Activated CD8-positive, alpha-beta T cell treated with anti-CD3 and anti-CD28 coated beads for 36 hours (primary cell): ENCODE measurements around the gene WDHD1. TPM values are rescaled to one million over a fixed set of nuclear protein-coding genes. Genes with fewer than 3 reads are reported as not detected.
"Not testable (repeated sequence)": the region's sequence is repeated elsewhere in the genome, so short reads cannot be mapped to it uniquely, and the experiment has no call there.

ENCODE experiments used
- ATAC-seq: fragments of 200-7000 bp; cut with Tn5 transposase; one replicate; pipeline ENCODE4 v1.10.0; 2021; ENCODE audit warnings: mild to moderate bottlenecking, moderate library complexity
- CTCF ChIA-PET: fragments of 350-600 bp; sonication (Branson Sonifier 250); formaldehyde crosslinking; loops from one replicate; lab custom pipeline; 2021; ENCODE audit warnings: antibody characterized with exemption; lab: Charles Lee
- POLR2A ChIA-PET: fragments of 350-600 bp; sonication (Branson Sonifier 250); formaldehyde crosslinking; loops from one replicate; lab custom pipeline; 2021; ENCODE audit warnings: antibody characterized with exemption; lab: Charles Lee
- DNase-seq: peaks from one replicate; pipeline ENCODE4 v3.0.0-alpha.2; 2020
- H3K27ac Mint-ChIP-seq: one replicate; pipeline ENCODE4 v1.8.0; 2021; ENCODE audit warnings: mild to moderate bottlenecking, mixed read lengths
- H3K27me3 Mint-ChIP-seq: one replicate; pipeline ENCODE4 v1.8.0; 2021; ENCODE audit warnings: mixed read lengths
- H3K36me3 Mint-ChIP-seq: one replicate; pipeline ENCODE4 v1.8.0; 2021; ENCODE audit warnings: low read depth, mixed read lengths
- H3K4me1 Mint-ChIP-seq: one replicate; pipeline ENCODE4 v1.8.0; 2021; ENCODE audit warnings: low read depth, mixed read lengths
- H3K4me3 Mint-ChIP-seq: one replicate; pipeline ENCODE4 v1.8.0; 2021; ENCODE audit warnings: mild to moderate bottlenecking, moderate library complexity, mixed read lengths
- H3K9me3 Mint-ChIP-seq: one replicate; pipeline ENCODE4 v1.8.0; 2021; ENCODE audit warnings: mixed read lengths
- intact Hi-C: fragments of 100-400 bp; cut with micrococcal nuclease; formaldehyde crosslinking; loops from one replicate; pipeline ENCODE4 v1.10.0; 2022
- total RNA-seq, 2 experiments: library from RNA; stranded (reverse); gene quantifications; one replicate each; pipeline ENCODE4 v1.2.3, GENCODE V29; 2021
- TF ChIP-seq, protein P1 (sequence below): fragments of 200-600 bp; IDR thresholded peaks from one replicate; pipeline ENCODE4 v1.8.0; 2022; ENCODE audit warnings: antibody characterized with exemption, mild to moderate bottlenecking

WDHD1 gene
- total RNA-seq, 2 experiments from 2014 or later = 59.8 to 68.4 TPM

GRCh38 chr14:54909817-54910558 is 116.9 kb downstream of the WDHD1 start:
- CTCF ChIA-PET = no interaction called here
- Mint-ChIP-seq H3K27ac (no peak overlapping the region), H3K4me1 (peaks cover 21% of the 10 kb centered on the region), H3K36me3 (no peaks in the 10 kb centered on the region), H3K27me3 (no peaks in the 10 kb centered on the region), H3K4me3 (no peak overlapping the region), H3K9me3 (no peaks in the 10 kb centered on the region)
- no peak for DNase-seq
- POLR2A ChIA-PET = no interaction called here
- ATAC-seq = no peak
- intact Hi-C loops = no loop called here
- TF ChIP-seq, protein P1, sequence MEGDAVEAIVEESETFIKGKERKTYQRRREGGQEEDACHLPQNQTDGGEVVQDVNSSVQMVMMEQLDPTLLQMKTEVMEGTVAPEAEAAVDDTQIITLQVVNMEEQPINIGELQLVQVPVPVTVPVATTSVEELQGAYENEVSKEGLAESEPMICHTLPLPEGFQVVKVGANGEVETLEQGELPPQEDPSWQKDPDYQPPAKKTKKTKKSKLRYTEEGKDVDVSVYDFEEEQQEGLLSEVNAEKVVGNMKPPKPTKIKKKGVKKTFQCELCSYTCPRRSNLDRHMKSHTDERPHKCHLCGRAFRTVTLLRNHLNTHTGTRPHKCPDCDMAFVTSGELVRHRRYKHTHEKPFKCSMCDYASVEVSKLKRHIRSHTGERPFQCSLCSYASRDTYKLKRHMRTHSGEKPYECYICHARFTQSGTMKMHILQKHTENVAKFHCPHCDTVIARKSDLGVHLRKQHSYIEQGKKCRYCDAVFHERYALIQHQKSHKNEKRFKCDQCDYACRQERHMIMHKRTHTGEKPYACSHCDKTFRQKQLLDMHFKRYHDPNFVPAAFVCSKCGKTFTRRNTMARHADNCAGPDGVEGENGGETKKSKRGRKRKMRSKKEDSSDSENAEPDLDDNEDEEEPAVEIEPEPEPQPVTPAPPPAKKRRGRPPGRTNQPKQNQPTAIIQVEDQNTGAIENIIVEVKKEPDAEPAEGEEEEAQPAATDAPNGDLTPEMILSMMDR = no peak

GRCh38 chr14:54908973-54909372 is 117.9 kb downstream of the WDHD1 start:
- POLR2A ChIA-PET, H3K27me3 Mint-ChIP-seq, DNase-seq, CTCF ChIA-PET, H3K36me3 Mint-ChIP-seq, H3K4me3 Mint-ChIP-seq, intact Hi-C loops, H3K9me3 Mint-ChIP-seq, H3K27ac Mint-ChIP-seq, ATAC-seq: not testable (repeated sequence)
- H3K4me1 Mint-ChIP-seq = peaks cover 21% of the 10 kb centered on the region

- Mint-ChIP-seq H3K4me3 (no peak overlapping the region), H3K9me3 (no peaks in the 10 kb centered on the region), H3K4me1 (peaks cover 23% of the 10 kb centered on the region), H3K27me3 (no peaks in the 10 kb centered on the region), H3K27ac (peak overlapping the region; percentile 17), H3K36me3 (no peaks in the 10 kb centered on the region)
- ATAC-seq = peak; percentile 87
- intact Hi-C loops = no loop called here
- ChIA-PET POLR2A (interaction anchor here (0.6 to 1.2 kb wide), 2 partner anchors 144 to 228 kb away, joined by 3 read pairs; no protein-coding TSS in a partner anchor), CTCF (interaction anchor here (1.4 kb wide), 1 partner anchor 10 kb away, joined by 3 read pairs; no protein-coding TSS in a partner anchor)
- TF ChIP-seq, protein P1 = no peak
- peak; percentile 19 for DNase-seq
Observed at GRCh38 chr14:54908190-54908589, 118.7 kb downstream of the WDHD1 start.

DNA sequence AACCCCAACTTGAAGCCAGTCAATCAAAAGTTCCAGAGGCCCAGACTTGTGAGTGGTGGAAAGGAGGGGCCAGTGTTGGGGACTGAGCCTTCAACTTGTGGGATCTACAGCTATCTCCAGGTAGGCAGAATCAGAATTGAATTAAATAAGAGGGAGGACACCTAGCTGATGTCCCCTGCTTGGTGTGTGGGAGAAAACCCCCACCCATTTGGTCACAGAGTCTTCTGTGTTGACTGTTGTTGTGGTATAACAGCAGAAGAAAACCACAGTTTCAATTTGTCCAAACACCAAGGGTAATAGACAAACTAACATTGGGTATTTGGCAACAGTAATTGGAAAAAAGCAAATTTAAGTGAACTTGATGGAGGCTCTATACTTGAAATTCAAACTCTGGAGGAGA is 120.8 kb downstream of the WDHD1 start:
- intact Hi-C loops = no loop called here
- DNase-seq (no peak), ATAC-seq (no peak)
- TF ChIP-seq, protein P1 = no peak
- ChIA-PET CTCF (no interaction called here), POLR2A (no interaction called here)
- H3K4me1 Mint-ChIP-seq = peaks cover 25% of the 10 kb centered on the region
- no peak overlapping the region for H3K4me3 Mint-ChIP-seq
- no peak overlapping the region for H3K27ac Mint-ChIP-seq
- H3K36me3 Mint-ChIP-seq = no peaks in the 10 kb centered on the region
- no peaks in the 10 kb centered on the region for H3K27me3 Mint-ChIP-seq
- H3K9me3 Mint-ChIP-seq = no peaks in the 10 kb centered on the region

DNA sequence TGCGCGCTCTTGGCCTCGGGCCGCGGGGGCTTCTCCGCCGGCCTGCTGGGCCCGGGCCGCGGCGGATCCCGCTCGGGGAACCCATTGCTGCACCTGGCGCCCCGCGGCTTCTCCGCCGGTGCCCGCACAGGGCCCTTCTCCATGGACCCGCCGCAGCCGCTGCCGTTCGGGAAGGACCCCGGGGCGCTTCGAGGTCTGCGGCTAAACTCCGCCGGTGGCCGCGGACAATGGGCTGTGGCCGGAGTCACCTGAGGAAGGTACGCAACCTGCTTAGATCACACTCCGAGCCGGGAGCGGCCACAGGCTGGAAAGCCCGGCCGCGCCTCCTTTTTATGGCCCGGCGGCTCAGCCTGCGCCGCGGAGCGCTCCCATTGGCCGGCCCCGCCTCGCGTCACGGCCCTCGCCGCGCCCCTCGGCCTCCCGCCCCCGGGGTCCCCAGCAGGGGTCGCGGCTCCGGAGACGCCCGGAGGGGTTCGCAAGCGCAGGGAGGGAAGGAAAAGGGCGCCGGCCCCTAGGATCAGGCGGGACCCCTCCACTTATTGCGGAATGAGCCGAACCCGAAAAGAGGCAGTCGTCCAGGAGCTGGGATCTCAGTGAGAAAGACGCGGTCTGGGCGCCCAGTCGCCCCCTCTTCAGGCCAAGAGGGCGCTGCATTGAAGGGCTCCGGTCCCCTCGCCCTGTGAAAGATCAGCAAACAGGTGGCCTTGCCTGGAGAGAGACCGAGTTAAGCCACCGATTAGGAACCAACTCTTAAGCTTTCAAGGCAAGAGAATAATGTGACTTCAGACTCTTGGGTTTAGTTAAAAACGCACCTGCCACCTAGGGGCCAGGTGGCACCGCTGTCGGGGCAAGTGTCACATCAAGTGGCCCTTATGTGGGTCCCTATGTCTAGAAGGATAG is 124.1 kb downstream of the WDHD1 start, which contains the start of gene GCH1:
Gene GCH1 (minus strand): TSS at position 306 of the 900 bp plus-strand sequence. CDS start 163 bp downstream, at position 143.
- intact Hi-C loops = no loop called here
- Mint-ChIP-seq H3K27ac (peak within 1 kb of the TSS; percentile 84), H3K27me3 (no peaks in the 10 kb centered on the region), H3K4me3 (peak within 1 kb of the TSS; percentile 84), H3K4me1 (peaks cover 27% of the 10 kb centered on the region), H3K36me3 (peaks cover 7% of the 10 kb centered on the region), H3K9me3 (no peaks in the 10 kb centered on the region)
- CTCF ChIA-PET = interaction anchor here (0.7 to 5.4 kb wide), 16 partner anchors 9 to 338 kb away, joined by 3 to 40 read pairs (median 4); no protein-coding TSS in a partner anchor
- TF ChIP-seq, protein P1 = peak; percentile 76
- DNase-seq (peak; percentile 74), ATAC-seq (peak; percentile 77)
- POLR2A ChIA-PET = interaction anchor here (0.8 to 3.3 kb wide), 5 partner anchors 9 to 149 kb away, joined by 3 to 22 read pairs (median 5); partner anchors contain the start of gene MAPK1IP1L
